ENCODE data around the gene ARPC1B. TPM values are rescaled to one million over a fixed set of nuclear protein-coding genes. Genes with fewer than 3 reads are reported as not detected.

The ARPC1B gene
- total RNA-seq (2021; fragmentation: NEBNext Ultra II Directional; extraction: Animal tissue kit (Norgen Biotek cat#: 25700)) (61.8 and 64.5 TPM in 2 replicates), polyA plus RNA-seq (2011; rRNA removed) (115 and 165 TPM in 2 replicates), polyA minus RNA-seq (2011; rRNA and poly(A)+ RNA removed) (33.9 and 53.6 TPM in 2 replicates)
- polyA plus RNA-seq (2011; cell fraction: cytosol; rRNA removed) = 131 TPM
- 118 TPM for polyA plus RNA-seq (2011; cell fraction: nucleus; rRNA removed)
- 92.2 to 133 TPM (median 114 TPM) in 4 replicates for polyA plus RNA-seq (2012, experiment 1 of 2)
- polyA plus RNA-seq (2012, experiment 2 of 2) = 70.9 TPM
- polyA plus RNA-seq (2013, experiment 1 of 2) = 63.9 TPM
- polyA plus RNA-seq (2013, experiment 2 of 2) = 58.2 TPM
- 42.2 TPM for polyA minus RNA-seq (2011; cell fraction: cytosol; rRNA and poly(A)+ RNA removed)
- polyA minus RNA-seq (2011; cell fraction: nucleus; rRNA and poly(A)+ RNA removed) = 46.0 TPM
- long read RNA-seq, experiment 1, transcript ARPC1B-201 (10 exons, 1,564 nt) = major isoform, 36 of 85 reads
- long read RNA-seq, experiment 1, partial matches to known transcripts = 38 of 85 reads
- long read RNA-seq, experiment 1, other reads (novel, unspliced or antisense) = 7 of 85 reads
- long read RNA-seq, experiment 2, transcript ARPC1B-201 (10 exons, 1,564 nt) = major isoform, 41 of 57 reads
- long read RNA-seq, experiment 2, partial matches to known transcripts = 10 of 57 reads
- long read RNA-seq, experiment 2, other reads (novel, unspliced or antisense) = 2 of 57 reads

DNA sequence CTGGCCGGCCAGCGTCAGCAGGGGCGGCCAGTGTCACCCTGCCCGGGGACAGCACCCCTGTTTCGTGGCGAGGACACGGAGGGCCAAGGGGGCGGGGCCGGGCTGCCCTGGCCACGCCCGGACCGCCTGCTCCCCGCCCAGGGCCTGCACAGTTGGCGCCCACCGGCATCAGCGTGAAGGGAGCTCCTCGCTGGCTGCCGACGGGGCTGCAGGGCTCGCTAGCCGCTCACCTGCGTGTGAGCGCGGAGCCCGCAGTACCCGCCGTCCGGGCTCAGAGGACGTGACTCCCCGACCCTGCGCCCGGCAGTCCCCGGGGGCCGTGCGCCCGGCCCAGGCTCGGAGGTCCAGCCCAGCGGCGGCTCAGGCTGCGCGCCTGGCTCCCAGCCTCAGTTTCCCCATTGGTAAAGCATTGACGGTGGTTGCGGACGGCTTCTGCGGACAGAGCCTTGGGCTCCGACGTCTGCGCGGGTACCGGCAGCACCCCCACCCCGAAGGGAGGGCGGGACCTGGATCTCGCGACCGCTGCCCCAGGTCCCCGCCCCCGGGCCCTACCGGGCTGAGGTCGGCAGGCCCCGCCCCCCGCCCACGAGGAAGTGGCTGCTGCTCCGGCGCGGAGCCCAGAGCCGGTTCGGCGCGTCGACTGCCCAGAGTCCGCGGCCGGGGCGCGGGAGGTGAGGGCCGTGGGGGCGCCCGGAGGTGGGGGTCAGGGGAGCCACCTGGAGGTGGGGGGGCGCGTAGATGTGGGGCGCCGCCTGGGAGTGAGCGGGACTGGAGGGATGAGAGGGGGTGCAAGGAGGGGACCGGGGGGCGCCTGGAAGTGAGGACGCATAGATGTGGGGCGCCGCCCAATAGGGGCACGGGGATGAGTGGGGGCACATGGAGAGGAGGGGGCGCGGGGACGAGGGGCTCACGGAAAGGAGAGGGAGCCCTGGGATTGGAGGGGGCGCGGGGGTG, at the start of gene ARPC1B:
TSS of gene ARPC1B (plus strand) at position 620 of the 954 bp plus-strand sequence. CDS start 10,985 bp downstream, outside the sequence.
- Histone ChIP-seq H3K27me3 (replicated peaks in 1 of 4; ENCODE audit: control insufficient read depth in 3 of 4, extremely low read depth in 1 of 4, insufficient read depth in 3 of 4, low read length in 3 of 4) (no peaks in the 10 kb centered on the region), H3K36me3 (ENCODE audit: control insufficient read depth in 2 of 4, insufficient read depth in 4 of 4, low read length in 3 of 4) (peaks cover 0 to 3% (median 0%) of the 10 kb centered on the region in 4 experiments; a peak in 1 of 8 replicates), H3K9ac (replicated peaks in 1 of 4; ENCODE audit: extremely low read depth in 1 of 4, low read depth in 3 of 4, low read length in 3 of 4) (peak within 1 kb of the TSS in 3 of 4 experiments; percentile 43 to 65 (median 58); a peak in 6 of 7 replicates), H2BK12ac (ENCODE audit: low read depth, low read length) (no peak within 1 kb of the TSS), H3K4me1 (replicated peaks in 1 of 4; ENCODE audit: control insufficient read depth in 3 of 4, insufficient read depth in 4 of 4, low read length in 3 of 4) (peaks cover 0 to 2% (median 0%) of the 10 kb centered on the region in 4 experiments; a peak in 2 of 7 replicates), H2AK5ac (ENCODE audit: low read depth, low read length) (no peak within 1 kb of the TSS), H3K79me2 (ENCODE audit: control insufficient read depth in 1 of 2, insufficient read depth in 2 of 2, low read length in 2 of 2) (peaks cover 0 to 5% of the 10 kb centered on the region in 2 experiments; a peak in 2 of 4 replicates), H3K4ac (replicated peaks; ENCODE audit: insufficient read length, low read depth, low read length) (peak within 1 kb of the TSS; percentile 38), H3K9me3 (ENCODE audit: insufficient read depth in 2 of 2, low read depth in 1 of 2, low read length in 1 of 2) (no peaks in the 10 kb centered on the region), H2AFZ (ENCODE audit: low read length) (peak within 1 kb of the TSS; percentile 67; the same call in 1 of the 2 replicates), H4K8ac (ENCODE audit: extremely low read depth, insufficient read depth, low read length) (peak within 1 kb of the TSS; percentile 85), H3K23ac (ENCODE audit: insufficient read length) (no peak within 1 kb of the TSS), H3K79me1 (ENCODE audit: low read depth, low read length) (peaks cover 3% of the 10 kb centered on the region; the same call in 1 of the 2 replicates), H3K23me2 (ENCODE audit: low read depth, low read length) (0 out of 2 replicates have a peak, but pooled peaks cover 6% of the 10 kb centered on the region), H2BK15ac (ENCODE audit: low read length) (no peak within 1 kb of the TSS), H3K14ac (ENCODE audit: insufficient read length) (no peak within 1 kb of the TSS), H3K4me2 (ENCODE audit: insufficient read depth in 1 of 2, low read depth in 2 of 2, low read length in 2 of 2) (peak within 1 kb of the TSS; percentile 47 to 79), H3K4me3 (ENCODE audit: extremely low read depth in 1 of 4, insufficient read depth in 2 of 4, low read depth in 3 of 4, low read length in 4 of 4) (peak within 1 kb of the TSS; percentile 65 to 95 (median 70)), H4K91ac (replicated peaks; ENCODE audit: insufficient read length, low read length) (peak within 1 kb of the TSS; percentile 54), H3K27ac (ENCODE audit: low read depth, low read length) (no peak within 1 kb of the TSS; the same call in 1 of the 2 replicates), H2BK120ac (replicated peaks; ENCODE audit: low read depth, low read length) (no peak within 1 kb of the TSS), H2BK5ac (ENCODE audit: low read depth, low read length) (peak within 1 kb of the TSS; percentile 78; the same call in 1 of the 2 replicates), H4K5ac (ENCODE audit: insufficient read length, low read depth, low read length) (peak within 1 kb of the TSS; percentile 76), H4K20me1 (replicated peaks in 1 of 2; ENCODE audit: control insufficient read depth in 1 of 2, insufficient read depth in 2 of 2, low read length in 2 of 2) (peaks cover 4% of the 10 kb centered on the region in 2 experiments), H3K18ac (ENCODE audit: extremely low read depth, low read length) (peak within 1 kb of the TSS; percentile 78), H3K56ac (replicated peaks; ENCODE audit: insufficient read length, low read depth, low read length) (peak within 1 kb of the TSS; percentile 69), H2BK20ac (ENCODE audit: low read length) (no peak within 1 kb of the TSS)
- ChIA-PET POLR2A (ENCODE audit: partially characterized antibody) (interaction anchor here (0.6 to 5.5 kb wide), 11 partner anchors 8 to 348 kb away, joined by 3 to 49 read pairs (median 4); partner anchors contain the start of genes BUD31, CPSF4, PDAP1 and PTCD1), CTCF (ENCODE audit: partially characterized antibody) (interaction anchor here (0.9 to 1.4 kb wide), 2 partner anchors 9 to 33 kb away, joined by 3 to 8 read pairs; no protein-coding TSS in a partner anchor)
- no peak for FAIRE-seq
- 0% methylated on average over 48 of the region's 95 CpGs; no CpG with 5 or more reads in 1 of the 2 experiments for WGBS, 2 experiments (ENCODE audit: extremely low coverage in 1 of 2, insufficient coverage in 1 of 2, insufficient read length in 1 of 2, insufficient replicate concordance in 2 of 2, low coverage in 1 of 2, low lambda C conversion rate in 2 of 2, missing lambda C conversion rate in 1 of 2)
- peak in 1 of 2 experiments; percentile 80 for DNase-seq (ENCODE audit: low read depth in 1 of 2, low spot score in 2 of 2)
- TF ChIP-seq, protein P1, sequence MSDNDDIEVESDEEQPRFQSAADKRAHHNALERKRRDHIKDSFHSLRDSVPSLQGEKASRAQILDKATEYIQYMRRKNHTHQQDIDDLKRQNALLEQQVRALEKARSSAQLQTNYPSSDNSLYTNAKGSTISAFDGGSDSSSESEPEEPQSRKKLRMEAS (IDR thresholded peaks at IDR 0.05) = peak; percentile 21
- TF ChIP-seq SIN3A (conservative IDR thresholded peaks at IDR 0.05 in 1 of 2, IDR thresholded peaks at IDR 0.05 in 1 of 2; ENCODE audit: low read depth in 1 of 2, low read length in 2 of 2) = peak in 1 of 2 experiments; percentile 59; a peak in 1 of 4 replicates
- TF ChIP-seq KDM4A (IDR thresholded peaks at IDR 0.05; ENCODE audit: low read depth, low read length, severe bottlenecking) = peak; percentile 59
- TF ChIP-seq CREB1 (IDR thresholded peaks at IDR 0.05) = 0 out of 2 replicates have a peak, but pooled peaks have one; percentile 6
- TF ChIP-seq KDM1A (IDR thresholded peaks at IDR 0.05; ENCODE audit: borderline replicate concordance, low read length) = 0 out of 2 replicates have a peak, but pooled peaks have one; percentile 14

Measured in H1 (cell line).